Activated CD4-positive, alpha-beta T cell treated with anti-CD3 and anti-CD28 coated beads, Interleukin-2, amount 10 ng/mL, durations not matched to agents 7 days and 5 days (primary cell): ENCODE results near the gene DUS2. TPM values are rescaled to one million over a fixed set of nuclear protein-coding genes. Genes with fewer than 3 reads are reported as not detected.
A peak's percentile ranks its signal among the peaks of the same experiment; 100 is the strongest.
"Not testable (repeated sequence)": the region's sequence is repeated elsewhere in the genome, so short reads cannot be mapped to it uniquely, and the experiment has no call there.

ENCODE experiments used
- CTCF ChIA-PET: fragments of 350-600 bp; sonication (Branson Sonifier 250); formaldehyde crosslinking; loops from one replicate; lab custom pipeline; 2021; ENCODE audit warnings: antibody characterized with exemption; lab: Charles Lee
- POLR2A ChIA-PET: fragments of 350-600 bp; sonication (Branson Sonifier 250); formaldehyde crosslinking; loops from one replicate; lab custom pipeline; 2021; ENCODE audit warnings: antibody characterized with exemption; lab: Charles Lee
- DNase-seq: peaks from one replicate; pipeline ENCODE4 v3.0.0-alpha.2; 2020
- H3K27ac Mint-ChIP-seq: one replicate; pipeline ENCODE4 v1.8.0; 2021; ENCODE audit warnings: mild to moderate bottlenecking, moderate library complexity, mixed read lengths
- H3K27me3 Mint-ChIP-seq: one replicate; pipeline ENCODE4 v1.8.0; 2021; ENCODE audit warnings: mixed read lengths
- H3K36me3 Mint-ChIP-seq: one replicate; pipeline ENCODE4 v1.8.0; 2021; ENCODE audit warnings: low read depth, mixed read lengths
- H3K4me1 Mint-ChIP-seq: one replicate; pipeline ENCODE4 v1.8.0; 2021; ENCODE audit warnings: mixed read lengths
- H3K4me3 Mint-ChIP-seq: one replicate; pipeline ENCODE4 v1.8.0; 2021; ENCODE audit warnings: mild to moderate bottlenecking, moderate library complexity, mixed read lengths
- H3K9me3 Mint-ChIP-seq: one replicate; pipeline ENCODE4 v1.8.0; 2021; ENCODE audit warnings: mixed read lengths
- total RNA-seq, 2 experiments: library from RNA; stranded (reverse); gene quantifications; one replicate each; pipeline ENCODE4 v1.2.3, GENCODE V29; 2021

The DUS2 gene
- total RNA-seq, 2 experiments from 2014 or later: 21.5 to 23.4 TPM

- CTCF ChIA-PET, H3K27me3 Mint-ChIP-seq, H3K27ac Mint-ChIP-seq, H3K4me3 Mint-ChIP-seq, POLR2A ChIA-PET, DNase-seq: not testable (repeated sequence)
- peaks cover 42% of the 10 kb centered on the region for H3K9me3 Mint-ChIP-seq
- peaks cover 63% of the 10 kb centered on the region for H3K4me1 Mint-ChIP-seq
- H3K36me3 Mint-ChIP-seq: peaks cover 58% of the 10 kb centered on the region
Observed at GRCh38 chr16:68110611-68111010, 87.5 kb downstream of the DUS2 start.

- Mint-ChIP-seq H3K4me3 (no peak overlapping the region), H3K27me3 (no peaks in the 10 kb centered on the region), H3K9me3 (peaks cover 42% of the 10 kb centered on the region), H3K36me3 (peaks cover 54% of the 10 kb centered on the region), H3K27ac (no peak overlapping the region), H3K4me1 (peaks cover 67% of the 10 kb centered on the region)
- ChIA-PET CTCF (no interaction called here), POLR2A (interaction anchor here (0.5 kb wide), 1 partner anchor 762 kb away, joined by 4 read pairs; no protein-coding TSS in a partner anchor)
- DNase-seq: no peak
Observed at GRCh38 chr16:68111379-68111778, 88.3 kb downstream of the DUS2 start.

GRCh38 chr16:68113059-68113761 lies 90.1 kb downstream of the DUS2 start:
- H3K36me3 Mint-ChIP-seq: peaks cover 46% of the 10 kb centered on the region
- no peaks in the 10 kb centered on the region for H3K27me3 Mint-ChIP-seq
- peak overlapping the region; percentile 33 for H3K27ac Mint-ChIP-seq
- POLR2A ChIA-PET: no interaction called here
- no peak for DNase-seq
- peaks cover 65% of the 10 kb centered on the region for H3K4me1 Mint-ChIP-seq
- CTCF ChIA-PET: interaction anchor here (1.1 to 1.2 kb wide), 2 partner anchors 10 to 24 kb away, joined by 3 read pairs; no protein-coding TSS in a partner anchor
- H3K4me3 Mint-ChIP-seq: no peak overlapping the region
- peaks cover 35% of the 10 kb centered on the region for H3K9me3 Mint-ChIP-seq

GRCh38 chr16:68113765-68114240 lies 90.7 kb downstream of the DUS2 start:
- Mint-ChIP-seq H3K36me3 (peaks cover 40% of the 10 kb centered on the region), H3K27me3 (no peaks in the 10 kb centered on the region), H3K9me3 (peaks cover 31% of the 10 kb centered on the region), H3K27ac (no peak overlapping the region), H3K4me1 (peaks cover 63% of the 10 kb centered on the region), H3K4me3 (no peak overlapping the region)
- no peak for DNase-seq
- CTCF ChIA-PET: interaction anchor here (0.7 kb wide), 1 partner anchor 20 kb away, joined by 3 read pairs; no protein-coding TSS in a partner anchor
- POLR2A ChIA-PET: no interaction called here

GRCh38 chr16:68114939-68115338 lies 91.9 kb downstream of the DUS2 start:
- H3K27ac Mint-ChIP-seq, DNase-seq, H3K27me3 Mint-ChIP-seq, POLR2A ChIA-PET, H3K4me3 Mint-ChIP-seq: not testable (repeated sequence)
- Mint-ChIP-seq H3K4me1 (peaks cover 64% of the 10 kb centered on the region), H3K36me3 (peaks cover 32% of the 10 kb centered on the region), H3K9me3 (peaks cover 20% of the 10 kb centered on the region)
- CTCF ChIA-PET: interaction anchor here (0.7 kb wide), 1 partner anchor 28 kb away, joined by 4 read pairs; no protein-coding TSS in a partner anchor

GRCh38 chr16:68115851-68116250 lies 92.8 kb downstream of the DUS2 start:
- no peak overlapping the region for H3K27ac Mint-ChIP-seq

GRCh38 chr16:68116256-68116867 lies 93.3 kb downstream of the DUS2 start:
- H3K9me3 Mint-ChIP-seq: peaks cover 10% of the 10 kb centered on the region
- H3K27me3 Mint-ChIP-seq: no peaks in the 10 kb centered on the region
- no peak overlapping the region for H3K4me3 Mint-ChIP-seq
- peaks cover 22% of the 10 kb centered on the region for H3K36me3 Mint-ChIP-seq
- H3K4me1 Mint-ChIP-seq: peaks cover 57% of the 10 kb centered on the region
- ChIA-PET CTCF (no interaction called here), POLR2A (no interaction called here)
- no peak overlapping the region for H3K27ac Mint-ChIP-seq
- DNase-seq: peak; percentile 17

More at GRCh38 chr16:68115851-68116250, 92.8 kb downstream of the DUS2 start:
- peaks cover 15% of the 10 kb centered on the region for H3K9me3 Mint-ChIP-seq
- H3K27me3 Mint-ChIP-seq: no peaks in the 10 kb centered on the region
- peaks cover 62% of the 10 kb centered on the region for H3K4me1 Mint-ChIP-seq
- peaks cover 27% of the 10 kb centered on the region for H3K36me3 Mint-ChIP-seq
- H3K4me3 Mint-ChIP-seq: no peak overlapping the region
- ChIA-PET POLR2A (no interaction called here), CTCF (no interaction called here)
- DNase-seq: no peak

- Mint-ChIP-seq H3K36me3 (peaks cover 24% of the 10 kb centered on the region), H3K27me3 (no peaks in the 10 kb centered on the region), H3K9me3 (peaks cover 1% of the 10 kb centered on the region), H3K4me3 (no peak overlapping the region), H3K27ac (no peak overlapping the region), H3K4me1 (peaks cover 59% of the 10 kb centered on the region)
- no peak for DNase-seq
- ChIA-PET POLR2A (no interaction called here), CTCF (interaction anchor here (0.8 to 1.8 kb wide), 4 partner anchors 11 to 112 kb away, joined by 3 to 6 read pairs (median 4); no protein-coding TSS in a partner anchor)
Observed at GRCh38 chr16:68117884-68118283, 94.8 kb downstream of the DUS2 start.

- POLR2A ChIA-PET: not testable (repeated sequence)
Observed at GRCh38 chr16:68118954-68119353, 95.9 kb downstream of the DUS2 start.

GRCh38 chr16:68120496-68120895 lies 97.4 kb downstream of the DUS2 start:
- H3K4me3 Mint-ChIP-seq, H3K9me3 Mint-ChIP-seq, DNase-seq, H3K27me3 Mint-ChIP-seq, POLR2A ChIA-PET, H3K27ac Mint-ChIP-seq: not testable (repeated sequence)
- CTCF ChIA-PET: interaction anchor here (0.6 to 1.5 kb wide), 5 partner anchors 12 to 1072 kb away, joined by 3 to 5 read pairs (median 3); no protein-coding TSS in a partner anchor
- H3K36me3 Mint-ChIP-seq: peaks cover 23% of the 10 kb centered on the region
- H3K4me1 Mint-ChIP-seq: peaks cover 46% of the 10 kb centered on the region

More at GRCh38 chr16:68118954-68119353, 95.9 kb downstream of the DUS2 start:
- CTCF ChIA-PET: interaction anchor here (1.0 to 1.8 kb wide), 7 partner anchors 10 to 70 kb away, joined by 3 to 6 read pairs (median 4); no protein-coding TSS in a partner anchor
- H3K27me3 Mint-ChIP-seq, H3K4me3 Mint-ChIP-seq, DNase-seq, H3K27ac Mint-ChIP-seq, H3K9me3 Mint-ChIP-seq: not testable (repeated sequence)
- Mint-ChIP-seq H3K4me1 (peaks cover 52% of the 10 kb centered on the region), H3K36me3 (peaks cover 21% of the 10 kb centered on the region)

- CTCF ChIA-PET: no interaction called here
- Mint-ChIP-seq H3K27ac (peak overlapping the region; percentile 68), H3K4me1 (peaks cover 37% of the 10 kb centered on the region), H3K36me3 (peaks cover 45% of the 10 kb centered on the region), H3K27me3 (no peaks in the 10 kb centered on the region), H3K9me3 (no peaks in the 10 kb centered on the region), H3K4me3 (no peak overlapping the region)
- POLR2A ChIA-PET: no interaction called here
- no peak for DNase-seq
Observed at GRCh38 chr16:68126395-68126794, 103.3 kb downstream of the DUS2 start.

- H3K9me3 Mint-ChIP-seq: no peaks in the 10 kb centered on the region
- H3K27me3 Mint-ChIP-seq: no peaks in the 10 kb centered on the region
- no peak overlapping the region for H3K4me3 Mint-ChIP-seq
- ChIA-PET CTCF (interaction anchor here (1.7 kb wide), 2 partner anchors 11 kb away, joined by 5 to 6 read pairs; no protein-coding TSS in a partner anchor), POLR2A (no interaction called here)
- H3K36me3 Mint-ChIP-seq: peaks cover 45% of the 10 kb centered on the region
- no peak for DNase-seq
- H3K4me1 Mint-ChIP-seq: peaks cover 41% of the 10 kb centered on the region
- peak overlapping the region; percentile 50 for H3K27ac Mint-ChIP-seq
Observed at GRCh38 chr16:68128577-68129305, 105.7 kb downstream of the DUS2 start.
